SK-N-MC (cell line): ENCODE measurements around the gene VCX3B.
"Not testable (repeated sequence)": the region's sequence is repeated elsewhere in the genome, so short reads cannot be mapped to it uniquely, and the experiment has no call there.

Experiments
- DNase-seq: peaks from one replicate; pipeline ENCODE4 v3.0.0-alpha.2; 2011; ENCODE audit warnings: low read depth, low spot score
- H3K27ac ChIP-seq: fragments of 200-600 bp; sonication (generic); 2 replicates; pipeline ENCODE4 v1.5.1; 2016; ENCODE audit warnings: mixed run types
- H3K36me3 ChIP-seq: fragments of 200-600 bp; sonication (generic); 2 replicates; pipeline ENCODE4 v1.6.1; 2017; ENCODE audit warnings: antibody characterized with exemption, low read length, mixed read lengths; ENCODE audit not compliant: insufficient read depth
- H3K4me3 ChIP-seq: fragments of 200-600 bp; sonication (generic); 2 replicates; pipeline ENCODE4 v1.5.1; 2016
- H3K9ac ChIP-seq: fragments of 200-600 bp; sonication (generic); 2 replicates; pipeline ENCODE4 v1.8.0; 2017; ENCODE audit warnings: mixed run types, mixed read lengths; ENCODE audit not compliant: insufficient read length
- H3K9me3 ChIP-seq: fragments of 200-600 bp; sonication (generic); 2 replicates; pipeline ENCODE4 v1.6.1; 2017; ENCODE audit warnings: low read depth, mild to moderate bottlenecking, antibody characterized with exemption, low read length, moderate library complexity, mixed read lengths
- EZH2 ChIP-seq: fragments of 200-600 bp; sonication (generic); IDR thresholded peaks from one replicate; pipeline ENCODE4 v1.6.1; 2017; ENCODE audit warnings: antibody characterized with exemption
- FOXP2 ChIP-seq: optimal IDR thresholded peaks from 2 replicates; pipeline ENCODE3; 2011; ENCODE audit warnings: mild to moderate bottlenecking, moderate library complexity; ENCODE audit not compliant: insufficient read depth; ENCODE audit errors: extremely low read length, control extremely low read depth
- POLR2AphosphoS5 ChIP-seq: IDR thresholded peaks from 2 replicates; pipeline ENCODE4 v1.6.1; 2012; ENCODE audit warnings: mild to moderate bottlenecking, low read depth, low read length, borderline replicate concordance

The VCX3B gene

DNA sequence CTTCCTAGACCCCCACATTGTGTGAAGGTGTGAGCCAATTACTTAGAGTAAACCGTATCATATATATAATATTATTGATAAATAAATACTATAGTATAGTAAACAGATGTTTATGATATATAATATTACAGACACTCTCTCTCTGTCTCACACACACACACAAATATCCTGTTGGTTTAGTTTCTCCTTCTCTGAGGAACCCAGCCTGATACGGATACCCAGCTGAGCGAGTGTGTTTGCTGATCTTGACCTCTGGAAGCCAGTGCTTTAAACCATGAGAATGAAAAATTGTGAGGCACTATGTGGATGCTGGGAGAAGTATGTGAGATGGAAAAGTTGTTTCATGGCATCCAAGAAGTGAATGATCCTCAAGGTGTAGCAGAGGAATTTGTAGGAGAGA is at the start of gene VCX3B:
VCX3B (plus strand) TSS at position 301 of the 400 bp plus-strand sequence. CDS start 621 bp downstream, outside the sequence.
- not testable (repeated sequence) for H3K27ac ChIP-seq, DNase-seq, H3K9me3 ChIP-seq, H3K36me3 ChIP-seq, H3K9ac ChIP-seq, H3K4me3 ChIP-seq

DNA sequence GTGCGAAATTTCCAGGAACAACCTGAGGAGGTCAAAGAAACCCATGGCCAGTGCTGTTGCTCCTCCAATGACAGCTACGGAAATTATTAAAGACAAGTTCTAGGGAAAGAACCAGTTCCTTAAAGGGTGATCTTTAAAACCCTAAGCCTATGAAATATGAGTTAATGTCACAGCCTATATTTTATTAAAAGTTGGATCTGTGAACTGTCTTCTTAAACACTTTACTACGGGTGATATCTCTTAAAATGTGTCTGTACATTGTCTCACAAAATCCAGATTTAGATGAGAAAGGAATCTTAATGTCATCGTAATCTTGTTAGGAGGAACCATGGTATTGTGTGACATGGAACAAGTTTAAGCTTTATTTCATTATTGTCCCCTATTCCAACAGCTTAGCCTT is 46.3 kb upstream of the VCX3B start:
- no peak for DNase-seq
- Histone ChIP-seq H3K36me3 (no peaks in the 10 kb centered on the region), H3K4me3 (no peak overlapping the region), H3K9ac (no peak overlapping the region), H3K9me3 (no peaks in the 10 kb centered on the region), H3K27ac (no peak overlapping the region)
- no peak for TF ChIP-seq FOXP2
- TF ChIP-seq EZH2 = no peak
- no peak for TF ChIP-seq POLR2AphosphoS5

GRCh38 chrX:8424912-8425311 is 39.7 kb upstream of the VCX3B start:
- H3K27ac ChIP-seq = no peak overlapping the region
- no peak overlapping the region for H3K9ac ChIP-seq
- H3K4me3 ChIP-seq = no peak overlapping the region
- H3K36me3 ChIP-seq = no peaks in the 10 kb centered on the region
- DNase-seq = no peak
- H3K9me3 ChIP-seq = no peaks in the 10 kb centered on the region
- TF ChIP-seq POLR2AphosphoS5 (no peak), FOXP2 (no peak), EZH2 (no peak)

DNA sequence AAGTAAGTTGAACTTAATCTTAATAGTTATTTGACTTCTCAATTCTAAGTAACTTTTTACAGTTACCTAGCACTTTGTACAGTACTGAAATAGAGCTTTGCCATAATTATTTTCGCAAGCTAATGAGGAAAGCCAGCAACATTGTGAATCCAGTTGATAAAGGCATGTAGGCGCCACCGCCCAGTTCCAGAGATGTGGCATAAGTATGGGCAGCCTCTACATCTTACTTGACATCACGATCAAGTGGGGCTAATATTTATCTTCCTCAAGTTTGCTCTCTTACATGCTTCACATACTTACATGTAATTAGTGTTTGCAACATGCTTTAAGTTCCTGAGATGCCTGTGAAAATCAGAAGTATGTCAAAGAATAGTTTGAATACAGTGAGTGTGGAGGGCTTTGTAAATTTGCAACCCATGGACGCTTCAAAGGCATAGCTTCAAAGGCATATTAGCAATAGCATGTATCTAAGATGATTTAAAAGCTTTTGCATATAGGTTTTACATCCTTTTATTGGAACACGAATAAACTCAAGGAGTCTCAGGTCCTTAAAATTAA is 34.9 kb upstream of the VCX3B start:
- no peak overlapping the region for H3K9ac ChIP-seq
- TF ChIP-seq FOXP2 = no peak
- TF ChIP-seq EZH2 = no peak
- no peak for TF ChIP-seq POLR2AphosphoS5
- no peaks in the 10 kb centered on the region for H3K9me3 ChIP-seq
- H3K36me3 ChIP-seq = no peaks in the 10 kb centered on the region
- H3K27ac ChIP-seq = no peak overlapping the region
- no peak overlapping the region for H3K4me3 ChIP-seq
- DNase-seq = no peak

DNA sequence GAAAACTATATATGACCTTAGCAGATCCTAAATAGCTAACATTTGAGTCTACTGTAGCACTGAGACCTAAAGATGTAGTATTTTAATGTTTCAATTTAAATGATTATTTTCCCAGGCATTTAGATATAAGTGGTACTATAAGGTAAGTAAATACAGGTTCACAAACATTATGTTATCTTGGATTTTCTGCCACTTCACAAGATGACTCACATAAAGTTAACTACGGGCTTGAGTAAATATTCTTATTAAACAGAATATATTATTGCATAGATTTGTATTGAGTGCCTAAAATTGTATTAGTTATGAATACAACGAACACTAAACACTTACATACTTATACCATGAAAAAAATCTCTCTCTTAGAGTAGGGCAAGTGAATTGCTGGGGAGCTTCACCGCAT is 34.2 kb upstream of the VCX3B start:
- Histone ChIP-seq H3K9ac (no peak overlapping the region), H3K27ac (no peak overlapping the region), H3K4me3 (no peak overlapping the region), H3K9me3 (no peaks in the 10 kb centered on the region), H3K36me3 (no peaks in the 10 kb centered on the region)
- no peak for TF ChIP-seq FOXP2
- no peak for TF ChIP-seq EZH2
- no peak for TF ChIP-seq POLR2AphosphoS5
- DNase-seq = no peak

GRCh38 chrX:8432396-8432795 is 32.2 kb upstream of the VCX3B start:
- no peak overlapping the region for H3K9ac ChIP-seq
- TF ChIP-seq EZH2 (no peak), POLR2AphosphoS5 (no peak)
- no peaks in the 10 kb centered on the region for H3K9me3 ChIP-seq
- DNase-seq = no peak
- H3K36me3 ChIP-seq = no peaks in the 10 kb centered on the region
- no peak overlapping the region for H3K4me3 ChIP-seq
- no peak overlapping the region for H3K27ac ChIP-seq

DNA sequence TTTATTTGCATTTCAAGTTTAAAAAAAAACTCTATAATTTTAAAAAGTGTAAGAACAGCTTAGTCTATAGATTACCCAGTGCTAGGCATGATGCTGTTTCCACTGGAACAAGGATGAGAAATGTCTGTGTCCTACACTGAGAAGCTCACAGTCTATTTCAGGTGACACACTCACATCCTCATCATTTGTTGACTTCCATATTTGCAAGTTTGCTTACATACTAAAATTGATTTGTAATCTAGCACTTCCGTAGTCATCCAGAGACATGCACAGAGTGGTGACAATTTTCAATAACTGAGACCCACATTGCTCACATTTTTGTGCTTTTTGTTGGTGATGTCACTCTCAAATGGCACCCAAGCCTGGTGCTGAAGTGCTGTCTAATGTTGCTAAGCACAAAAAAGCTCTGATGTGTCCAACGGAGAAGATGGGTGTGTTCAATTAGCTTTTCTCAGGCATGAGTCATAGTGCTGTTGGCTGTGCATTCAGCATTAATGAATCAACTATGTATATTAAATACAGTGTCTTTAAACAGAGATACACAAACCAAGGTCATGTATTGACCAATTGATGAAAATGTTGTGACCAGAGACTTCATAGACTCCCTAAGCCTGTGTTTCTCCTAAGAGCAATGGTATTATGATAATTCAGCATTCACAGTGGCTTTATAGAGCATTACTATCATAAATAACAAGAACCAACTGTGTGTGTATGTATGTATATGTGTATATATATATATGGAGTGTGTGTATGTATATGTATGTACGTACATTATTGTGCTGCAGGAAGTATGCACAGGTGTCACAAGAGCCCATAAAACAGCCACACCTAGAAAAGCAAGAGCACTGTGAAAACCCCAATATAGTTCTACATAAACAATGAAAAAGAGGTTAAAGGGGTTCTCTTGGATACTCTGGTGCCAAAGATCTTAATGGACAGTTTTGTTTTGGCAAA is 31.2 kb upstream of the VCX3B start:
- TF ChIP-seq POLR2AphosphoS5 (no peak), FOXP2 (no peak), EZH2 (no peak)
- Histone ChIP-seq H3K4me3 (no peak overlapping the region), H3K9me3 (no peaks in the 10 kb centered on the region), H3K9ac (no peak overlapping the region), H3K27ac (no peak overlapping the region), H3K36me3 (no peaks in the 10 kb centered on the region)
- DNase-seq = no peak

- TF ChIP-seq FOXP2 (no peak), POLR2AphosphoS5 (no peak), EZH2 (no peak)
- Histone ChIP-seq H3K9me3 (no peaks in the 10 kb centered on the region), H3K27ac (no peak overlapping the region), H3K4me3 (no peak overlapping the region), H3K36me3 (no peaks in the 10 kb centered on the region), H3K9ac (no peak overlapping the region)
- DNase-seq = no peak
These were observed 17.3 kb upstream of the VCX3B start for GRCh38 chrX:8447368-8447767.

- H3K9me3 ChIP-seq, DNase-seq, H3K4me3 ChIP-seq, H3K9ac ChIP-seq, H3K36me3 ChIP-seq, H3K27ac ChIP-seq: not testable (repeated sequence)
These were observed 12.3 kb upstream of the VCX3B start for GRCh38 chrX:8452343-8452742.
